AG08396 (cell line): Measurements from ENCODE around the gene CASP10.
A peak's percentile ranks its signal among the peaks of the same experiment; 100 is the strongest.
"Not testable (repeated sequence)": the region's sequence is repeated elsewhere in the genome, so short reads cannot be mapped to it uniquely, and the experiment has no call there.

Source experiments
- DNase-seq: peaks from one replicate; pipeline ENCODE4 v3.0.0; 2012; ENCODE audit warnings: low spot score, mixed read lengths

CASP10 gene

GRCh38 chr2:201182650-201183364 is at the start of gene CASP10:
TSS of gene CASP10 (plus strand) at chr2:201183141. CDS start at chr2:201185778, 2,637 bp downstream.
- peak; percentile 61 for DNase-seq

- no peak for DNase-seq
These were observed 47.6 kb upstream of the CASP10 start for GRCh38 chr2:201135386-201135785.

- DNase-seq: no peak
These were observed 46.0 kb upstream of the CASP10 start for GRCh38 chr2:201136889-201137321.

- no peak for DNase-seq
These were observed 45.2 kb upstream of the CASP10 start for GRCh38 chr2:201137505-201138400.

GRCh38 chr2:201138401-201138970 is 44.5 kb upstream of the CASP10 start:
- no peak for DNase-seq

GRCh38 chr2:201138986-201139781 is 43.8 kb upstream of the CASP10 start:
- DNase-seq: not testable (repeated sequence)

GRCh38 chr2:201139836-201140604 is 42.9 kb upstream of the CASP10 start:
- DNase-seq: no peak

GRCh38 chr2:201144101-201145051 is 38.6 kb upstream of the CASP10 start:
- DNase-seq: no peak

GRCh38 chr2:201148434-201148990 is 34.4 kb upstream of the CASP10 start:
- DNase-seq: no peak

GRCh38 chr2:201149064-201149820 is 33.7 kb upstream of the CASP10 start:
- peak; percentile 78 for DNase-seq

GRCh38 chr2:201149821-201150165 is 33.1 kb upstream of the CASP10 start:
- DNase-seq: not testable (repeated sequence)

- DNase-seq: no peak
These were observed 32.4 kb upstream of the CASP10 start for GRCh38 chr2:201150454-201151020.

- peak; percentile 51 for DNase-seq
These were observed 31.6 kb upstream of the CASP10 start for GRCh38 chr2:201151127-201151981.

GRCh38 chr2:201152517-201152916 is 30.4 kb upstream of the CASP10 start:
- no peak for DNase-seq

GRCh38 chr2:201152999-201153815 is 29.7 kb upstream of the CASP10 start:
- DNase-seq: no peak

GRCh38 chr2:201154615-201155399 is 28.1 kb upstream of the CASP10 start:
- no peak for DNase-seq
